C1 segment of cervical spinal cord (tissue), 14 donors: Measurements from ENCODE around the gene HOXB3.

Source experiments
- DNase-seq, 14 donors: peaks; one replicate each; lab custom pipeline; 2025; lab: John Stamatoyannopoulos, UW

Gene HOXB3

DNA sequence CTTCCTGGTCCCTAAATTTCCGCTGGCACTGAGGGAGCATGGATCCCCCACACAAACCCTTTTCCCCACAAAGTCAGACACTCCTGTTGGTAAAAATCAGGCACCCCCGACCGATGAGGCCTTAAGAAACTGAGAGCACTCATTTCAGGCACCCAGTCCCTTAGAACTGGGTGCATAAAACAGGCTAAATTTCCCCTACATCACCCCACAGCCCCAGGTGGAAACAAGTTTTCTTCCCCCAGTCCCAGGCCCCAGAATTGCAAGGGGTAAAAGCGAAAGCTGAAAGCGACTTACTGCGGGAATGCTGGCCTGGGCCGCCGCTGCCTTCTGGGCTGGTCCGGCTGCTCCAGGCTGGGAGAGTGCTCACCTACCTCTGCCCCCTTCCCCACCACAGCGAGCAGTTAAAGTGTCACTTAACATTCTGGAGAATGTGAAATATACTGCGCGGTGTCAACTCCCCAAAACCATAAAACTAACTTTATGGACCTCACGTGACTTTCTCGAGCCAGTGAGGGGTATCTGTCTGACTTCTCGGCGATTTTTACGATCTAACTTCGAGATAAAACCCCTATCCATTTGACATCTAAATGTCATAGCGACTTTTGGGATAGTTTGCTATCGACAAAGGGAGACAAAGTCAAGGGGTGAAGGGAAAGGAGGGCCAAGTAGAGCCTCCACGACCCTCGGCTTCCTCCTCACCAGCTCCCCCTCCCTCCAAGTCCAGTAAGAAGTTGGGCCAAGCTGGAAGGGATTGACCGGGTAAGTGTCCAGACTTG, at the start of gene HOXB3:
TSS of gene HOXB3 (minus strand) at position 411 of the 776 bp plus-strand sequence. CDS start 37,767 bp downstream, outside the sequence.
- no peak for DNase-seq

DNA sequence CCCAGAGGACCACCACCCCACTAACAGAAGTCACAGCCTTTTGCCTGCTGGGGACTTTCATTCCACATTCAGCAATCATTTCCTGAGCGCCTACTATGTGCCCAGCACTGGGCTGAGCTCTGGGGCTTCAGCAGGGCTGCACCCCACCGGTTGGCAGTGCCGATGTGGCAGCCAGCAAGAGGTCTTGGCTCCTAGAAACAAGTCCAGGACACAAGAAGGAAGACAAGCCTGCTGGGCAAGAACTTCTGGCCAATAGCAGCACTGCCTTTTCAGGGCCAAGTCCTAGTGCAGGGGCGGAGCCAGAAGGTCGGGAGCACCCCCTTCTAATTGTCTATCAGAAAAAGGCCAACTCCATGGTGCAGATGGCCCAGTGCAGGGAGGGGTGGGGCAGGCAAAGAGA, 49.1 kb upstream of the HOXB3 start:
- DNase-seq: no peak

DNA sequence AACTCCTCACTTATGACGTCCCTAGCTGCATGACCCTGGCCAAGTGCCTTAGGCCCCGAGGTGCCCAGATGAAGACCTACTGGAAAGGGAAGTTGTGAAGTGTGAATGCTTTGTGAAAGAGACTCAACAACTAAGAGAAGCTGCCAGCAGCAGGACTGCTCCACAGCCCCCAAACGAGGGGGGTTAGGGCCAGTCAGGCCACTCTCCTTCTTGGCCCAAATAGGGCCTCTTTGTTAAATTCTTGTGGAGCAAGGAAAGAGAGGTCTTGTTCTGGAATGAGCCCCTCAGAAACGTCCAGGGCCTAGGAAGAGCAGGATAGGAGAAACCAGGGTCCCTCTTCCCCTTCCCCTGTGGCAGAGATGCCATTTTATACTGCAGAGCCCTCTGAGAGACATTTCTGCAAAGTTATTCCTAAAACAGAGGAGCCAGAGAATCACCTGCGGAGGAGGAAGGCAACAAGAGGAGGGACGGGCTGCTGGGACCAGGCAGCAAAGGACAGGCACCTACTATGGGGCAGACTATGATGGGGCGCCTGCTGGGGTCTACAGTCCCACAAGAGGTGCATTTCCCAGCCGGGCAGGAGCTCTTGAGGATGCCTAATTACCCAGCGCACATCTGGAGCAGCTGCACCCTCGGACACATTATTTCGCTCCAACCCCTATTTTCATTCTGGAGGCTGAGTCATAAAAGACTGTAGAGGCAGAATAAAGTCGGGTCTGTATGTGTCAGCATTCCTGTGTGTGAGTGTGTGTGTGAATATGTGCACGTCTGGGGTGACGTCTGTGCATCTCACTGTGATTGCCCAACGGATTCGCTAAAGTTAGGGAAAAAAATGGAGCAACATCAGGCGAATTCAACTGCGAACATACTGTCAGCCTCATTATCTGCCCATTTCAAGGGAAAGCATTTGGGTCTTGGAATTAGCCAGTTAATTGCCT, 47.6 kb upstream of the HOXB3 start:
- DNase-seq: no peak

DNA sequence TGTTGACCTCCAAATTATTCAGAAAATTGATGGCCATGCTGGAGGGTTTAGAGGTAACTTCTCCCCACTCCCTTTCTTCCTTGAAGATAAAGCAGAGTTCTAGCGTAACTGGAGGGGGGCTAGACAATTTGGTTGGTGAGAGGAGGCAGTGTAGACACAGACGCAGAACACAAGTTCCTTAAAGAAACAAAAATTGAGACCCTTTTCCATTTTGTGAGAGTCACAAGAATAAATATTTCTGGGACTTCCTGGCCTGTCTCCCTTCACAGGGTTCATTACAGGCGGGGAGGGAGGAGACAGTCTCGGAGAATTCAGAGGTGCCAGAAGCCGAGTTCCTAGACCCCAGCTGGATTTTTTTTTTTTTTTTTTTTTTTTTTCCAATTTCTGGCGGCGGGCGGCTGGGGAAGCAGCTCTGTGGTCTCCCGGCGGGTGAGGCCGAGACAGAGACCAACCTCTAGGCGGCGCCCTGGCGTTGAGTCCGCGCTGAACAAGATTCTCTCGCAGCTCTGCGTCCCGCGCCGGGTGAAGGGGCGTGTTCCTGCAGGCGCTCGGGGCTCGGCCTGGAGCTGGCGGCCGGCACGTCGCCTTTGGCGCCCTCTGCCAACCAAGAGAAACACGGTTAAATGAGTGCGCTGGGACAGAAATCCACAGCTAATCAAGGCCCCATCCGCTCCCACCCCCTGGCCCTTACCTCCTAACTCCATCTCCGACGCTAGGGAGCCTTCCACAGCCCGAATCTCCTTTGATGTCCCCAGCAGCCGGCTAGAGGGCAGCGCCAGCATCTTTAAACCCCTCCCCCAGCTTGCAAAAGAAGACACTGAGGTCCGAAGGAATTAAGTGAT, 46.4 kb upstream of the HOXB3 start:
- DNase-seq: peak in 3 of 14 donors; percentile 14 to 36 (median 34)

DNA sequence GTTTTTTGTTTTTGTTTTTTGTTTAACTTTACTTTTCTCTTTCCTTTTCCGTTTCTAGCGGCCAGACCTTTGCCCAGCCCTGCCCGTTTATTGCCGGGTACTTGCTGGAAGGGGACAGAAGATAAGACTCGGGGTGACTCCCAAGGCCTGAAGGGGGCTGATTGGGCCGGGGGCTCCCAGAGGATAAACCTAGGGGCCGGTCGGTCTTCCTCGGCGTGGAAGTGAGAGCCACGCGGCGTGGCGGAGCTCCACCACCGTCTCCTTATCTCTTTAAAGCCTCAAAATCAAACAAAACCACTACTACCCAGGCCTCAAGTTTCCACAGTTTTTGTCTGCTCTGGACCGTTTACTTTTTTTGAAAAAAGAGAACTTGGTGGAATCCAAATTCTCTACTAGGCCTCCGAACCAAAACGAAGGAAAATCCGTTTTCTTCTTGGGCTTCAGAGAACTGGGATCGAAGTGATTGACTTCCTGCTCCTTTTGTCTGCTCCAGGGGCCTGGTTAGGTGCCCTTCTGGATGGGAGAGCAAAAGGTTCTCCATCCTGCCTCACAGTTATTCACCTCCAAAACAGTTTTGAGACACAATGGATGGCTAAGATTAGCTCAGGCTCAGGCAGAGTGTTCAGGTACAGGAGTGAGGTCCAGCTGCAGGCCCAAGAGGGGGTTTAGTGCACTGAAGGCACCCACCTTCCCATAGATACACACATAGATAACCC, 44.6 kb upstream of the HOXB3 start:
- DNase-seq: no peak

DNA sequence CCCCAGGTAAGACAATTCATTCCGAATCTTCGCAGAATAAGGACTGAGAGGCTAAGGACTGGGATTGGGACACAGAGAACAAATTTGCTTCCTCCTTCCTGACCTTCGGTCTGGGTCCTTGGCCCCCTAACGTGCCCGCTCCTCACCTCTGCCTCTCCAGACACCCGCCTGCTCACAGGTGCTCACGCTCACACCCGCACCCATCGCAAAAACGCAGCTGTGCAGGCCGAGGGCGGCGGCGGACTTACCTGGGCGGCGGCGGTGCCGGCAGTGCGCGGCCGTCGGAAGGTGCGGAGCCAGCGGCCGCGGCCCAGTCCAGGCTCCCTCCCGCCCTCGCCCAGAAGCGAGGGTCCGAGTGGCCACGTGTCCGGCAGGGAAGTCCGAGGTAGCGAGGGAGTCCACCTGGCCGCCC, 43.2 kb upstream of the HOXB3 start:
- DNase-seq: no peak

DNA sequence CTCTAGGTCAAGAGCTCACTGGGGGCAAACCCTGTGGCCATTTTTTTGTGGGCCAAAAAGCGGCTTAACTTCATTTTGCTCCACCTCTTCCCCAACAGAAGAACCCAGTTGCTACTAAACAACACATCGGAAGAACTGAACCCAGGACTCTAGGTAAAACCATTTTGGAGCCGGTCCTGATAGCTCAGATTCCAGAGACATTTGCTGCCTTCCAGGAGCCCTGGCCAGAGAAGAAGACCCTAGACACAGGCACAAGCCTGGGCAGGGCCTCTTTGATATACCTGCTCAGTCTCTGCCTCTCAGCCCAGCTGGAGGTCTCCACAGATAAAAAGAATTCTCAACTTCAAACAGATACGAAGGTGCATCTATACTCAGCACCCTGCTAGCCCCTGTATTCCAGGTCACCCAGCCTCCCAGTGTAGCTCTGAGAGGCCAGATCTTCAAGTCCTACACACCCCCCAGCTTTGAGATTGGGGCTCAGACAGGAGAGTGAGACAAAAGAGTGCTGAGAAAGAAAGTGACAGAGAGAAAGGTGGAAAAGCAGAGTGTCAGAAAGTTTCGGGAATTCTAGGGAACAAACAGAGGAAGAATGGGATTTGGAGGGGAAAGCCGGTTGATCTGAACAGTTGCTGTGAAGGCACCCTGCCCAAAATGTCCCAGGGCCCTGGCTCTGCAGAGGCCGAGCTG, 42.7 kb upstream of the HOXB3 start:
- DNase-seq: no peak

DNA sequence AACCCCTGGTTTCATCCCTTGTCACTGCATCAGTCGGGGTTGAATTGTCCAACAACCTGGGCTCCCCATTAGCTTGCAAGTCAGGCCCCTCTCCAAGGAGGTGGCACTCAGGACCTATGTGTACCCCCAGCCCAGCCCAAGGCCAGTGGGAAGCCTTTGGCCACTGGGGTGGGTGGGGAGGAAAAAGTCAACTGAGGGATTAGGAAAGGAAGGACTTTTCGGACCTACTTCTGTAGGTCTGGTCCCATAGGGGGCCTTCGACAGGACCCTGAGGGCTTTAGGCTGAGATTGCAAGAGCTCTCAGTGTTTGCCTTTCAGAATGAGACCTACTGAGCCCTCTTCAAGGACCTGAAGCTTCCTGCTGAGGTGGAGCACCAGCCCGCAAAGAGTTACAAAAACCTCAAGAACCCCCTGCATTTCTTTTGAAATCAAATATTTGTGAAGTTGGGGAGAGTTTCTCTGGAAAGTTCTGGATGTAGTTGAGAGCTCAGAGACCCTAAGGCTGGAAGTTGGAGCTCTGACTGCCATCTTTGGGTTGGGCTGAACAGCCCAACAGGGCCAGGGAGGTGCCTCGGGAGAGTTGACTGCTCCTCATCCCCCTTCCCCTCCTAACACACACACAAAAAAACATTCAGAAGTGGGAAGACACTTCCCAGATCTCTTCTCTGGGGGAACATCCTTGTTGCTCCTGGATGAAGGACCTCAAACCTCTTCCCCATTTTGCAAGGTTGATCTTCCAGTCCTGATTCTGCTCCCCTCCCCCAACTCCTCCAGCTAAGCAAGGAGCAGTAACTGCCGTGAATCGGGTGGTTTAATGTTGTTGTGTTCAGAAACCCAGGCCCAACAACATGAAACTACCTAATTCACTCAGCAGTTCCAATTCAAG, 41.9 kb upstream of the HOXB3 start:
- no peak for DNase-seq

DNA sequence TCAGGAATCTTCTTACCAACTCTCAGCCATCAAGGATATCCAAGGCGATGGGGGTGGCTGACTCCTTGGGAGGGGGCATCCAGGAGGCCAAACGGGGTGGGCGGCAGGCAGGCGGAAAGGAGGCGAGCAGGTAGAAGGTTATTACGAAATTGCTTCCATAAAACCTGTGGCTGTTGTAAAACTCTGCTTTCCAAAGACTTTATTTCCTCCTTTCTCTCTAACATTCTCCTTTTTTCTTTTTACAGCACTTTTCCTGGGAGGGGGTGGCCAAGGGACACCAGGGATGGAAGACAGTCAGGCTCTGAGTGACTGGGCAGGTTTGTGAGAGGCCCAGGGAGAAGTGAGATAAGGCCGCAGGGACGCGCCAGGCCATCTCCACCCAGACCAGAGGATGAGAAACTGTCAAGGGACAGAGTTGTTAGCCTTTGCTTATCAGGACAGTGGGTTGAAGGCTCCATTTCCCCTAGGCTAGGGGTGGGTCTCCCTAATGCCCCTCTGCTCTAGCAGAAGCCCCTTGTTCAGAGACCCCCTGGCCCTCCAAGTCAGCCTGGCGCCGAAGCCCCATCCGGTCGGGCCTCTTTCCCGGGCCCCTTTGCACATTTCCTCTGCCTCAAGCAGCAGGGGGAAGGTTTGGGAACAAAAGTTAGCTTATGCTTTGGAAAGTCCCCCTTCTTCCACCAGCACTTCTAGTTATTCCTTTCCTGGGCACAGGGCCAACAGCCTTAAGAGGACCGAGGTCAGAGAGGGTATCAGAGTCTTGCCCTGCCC, 41.1 kb upstream of the HOXB3 start:
- no peak for DNase-seq

DNA sequence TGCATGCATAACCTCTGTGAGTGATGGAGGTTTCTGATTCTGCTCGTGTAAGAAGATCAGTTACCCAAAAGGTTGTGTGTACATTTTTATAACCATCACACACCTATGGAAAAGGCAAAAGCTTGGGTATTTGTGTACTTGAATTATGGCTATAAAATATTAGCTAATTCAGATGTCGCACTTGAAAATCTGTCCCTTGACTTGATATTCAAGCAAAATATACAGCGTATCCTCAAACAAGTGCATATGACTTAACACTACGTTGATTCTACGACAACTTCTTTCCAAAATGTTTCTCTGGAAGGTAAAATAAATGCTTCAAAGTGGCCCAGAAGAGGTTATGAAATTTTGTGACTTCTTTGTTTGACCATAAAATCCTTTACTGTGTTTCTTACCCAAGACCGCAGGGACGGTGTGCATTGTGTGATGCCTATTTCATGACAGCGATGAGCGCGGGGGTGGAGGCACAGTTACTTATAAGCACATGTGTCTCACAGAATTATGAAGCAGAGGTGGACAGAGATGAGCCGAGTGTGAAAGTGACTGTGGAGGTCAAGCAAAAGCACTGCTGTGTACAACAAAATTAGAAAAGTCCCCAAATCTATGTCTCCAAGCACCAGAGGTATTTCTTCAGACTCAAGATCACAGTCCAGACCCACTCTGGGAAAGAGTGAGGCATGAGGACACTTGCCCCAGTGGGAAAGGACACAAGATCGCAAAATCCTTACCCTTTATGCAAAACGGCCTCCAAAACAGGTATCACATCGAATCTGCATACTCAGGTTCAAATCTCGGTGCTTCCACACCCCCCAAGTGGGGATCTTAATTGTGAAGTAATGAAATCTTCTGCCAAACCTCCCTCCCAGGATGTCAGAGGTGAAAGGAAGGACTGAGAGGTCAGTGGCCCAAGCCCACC, 40.2 kb upstream of the HOXB3 start:
- no peak for DNase-seq

DNA sequence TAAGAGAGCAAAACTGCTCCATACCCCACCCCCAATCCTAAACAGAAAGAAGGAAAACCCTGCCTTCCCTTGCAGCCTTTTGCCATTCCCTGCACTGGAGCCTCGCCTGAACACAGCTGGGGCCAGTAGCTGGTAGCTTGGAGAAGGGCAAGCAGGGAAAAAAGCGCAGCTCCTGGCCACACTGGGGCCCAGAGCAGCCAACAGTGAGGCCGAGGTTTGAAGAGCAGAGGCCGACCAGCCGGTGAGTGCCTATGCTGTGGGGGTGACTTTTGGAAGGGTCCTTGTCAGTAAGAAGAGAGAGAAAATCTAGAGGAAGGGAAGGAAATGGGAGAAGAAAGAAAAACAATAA, 39.3 kb upstream of the HOXB3 start:
- no peak for DNase-seq

DNA sequence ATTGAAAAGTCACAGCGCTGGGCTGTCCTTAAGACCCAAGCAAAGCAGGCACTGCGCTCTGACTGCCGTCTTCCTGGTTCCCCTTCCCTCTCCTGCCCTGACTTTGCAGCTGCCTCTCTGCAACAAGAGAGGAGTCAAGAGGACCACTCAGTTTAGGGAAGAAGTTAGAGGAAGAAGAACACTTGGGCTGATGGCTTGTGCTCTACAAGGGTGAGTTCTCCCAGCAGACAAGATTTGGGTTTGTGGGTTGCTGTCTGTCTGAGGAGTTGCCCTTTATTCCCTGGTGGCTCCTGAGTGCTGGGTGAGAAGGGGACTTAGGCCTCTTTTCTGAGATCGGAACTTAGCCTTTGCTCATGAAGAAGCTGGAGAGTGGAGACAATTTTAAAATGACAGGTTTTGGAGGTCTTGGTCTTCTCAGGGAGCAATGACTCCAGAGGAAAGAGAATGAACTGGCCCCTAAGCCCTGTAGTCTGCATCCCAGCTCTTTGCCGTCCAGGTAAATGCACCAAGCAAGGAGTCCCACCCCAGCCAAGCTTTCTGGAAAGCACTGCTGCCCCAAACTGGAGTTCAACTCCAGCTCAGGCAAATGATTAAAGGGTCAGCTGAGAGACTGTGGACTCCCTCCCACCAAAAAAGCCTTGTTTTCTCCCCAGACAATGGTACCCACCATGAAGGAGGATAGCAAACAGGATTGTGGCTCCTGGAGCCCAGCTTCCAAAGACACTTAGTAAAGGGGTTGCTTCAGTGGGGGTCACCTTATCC, 38.8 kb upstream of the HOXB3 start:
- DNase-seq: no peak

DNA sequence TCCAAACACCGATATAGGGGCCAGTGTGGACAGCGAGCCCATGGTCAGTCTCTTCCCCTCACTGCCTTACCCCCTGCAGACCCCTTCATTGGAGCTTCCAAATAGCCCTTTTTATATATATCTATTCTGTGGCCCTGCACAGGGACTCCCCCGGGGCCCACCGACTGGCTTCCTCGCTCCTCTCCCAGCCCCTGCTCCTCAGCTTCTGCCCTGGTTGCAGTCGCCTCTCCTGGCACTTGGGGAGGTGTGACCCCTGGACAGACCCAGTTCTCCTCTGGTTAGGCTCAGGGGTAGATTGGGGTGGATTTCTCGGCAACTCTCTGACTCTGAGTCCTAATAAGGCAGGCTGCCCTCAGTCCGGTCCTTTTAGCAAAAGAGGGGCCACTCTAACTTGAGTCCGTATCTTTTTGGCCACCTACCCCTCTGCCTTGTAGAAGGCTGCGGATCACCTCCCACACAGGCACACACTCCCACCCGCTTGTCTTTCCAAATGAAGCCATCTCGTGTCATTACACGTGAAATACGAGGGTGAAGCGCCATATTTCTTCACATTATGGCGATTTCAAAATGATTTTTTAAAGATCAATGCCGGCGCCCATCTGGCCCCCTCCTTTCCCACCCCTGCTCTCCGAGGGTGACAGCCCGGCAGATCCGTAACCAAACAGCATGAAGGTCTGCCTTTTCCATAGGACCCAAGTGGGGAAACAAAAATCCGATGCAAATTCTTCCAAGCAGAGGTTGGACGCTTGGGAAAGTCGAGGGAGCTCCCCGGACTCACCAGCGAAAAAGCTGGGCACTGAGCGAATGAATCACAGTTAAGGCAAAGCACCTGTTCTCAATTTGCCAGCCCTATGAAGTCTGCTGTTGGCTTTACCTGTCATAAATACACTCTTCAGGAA, 37.8 kb upstream of the HOXB3 start:
- no peak for DNase-seq

DNA sequence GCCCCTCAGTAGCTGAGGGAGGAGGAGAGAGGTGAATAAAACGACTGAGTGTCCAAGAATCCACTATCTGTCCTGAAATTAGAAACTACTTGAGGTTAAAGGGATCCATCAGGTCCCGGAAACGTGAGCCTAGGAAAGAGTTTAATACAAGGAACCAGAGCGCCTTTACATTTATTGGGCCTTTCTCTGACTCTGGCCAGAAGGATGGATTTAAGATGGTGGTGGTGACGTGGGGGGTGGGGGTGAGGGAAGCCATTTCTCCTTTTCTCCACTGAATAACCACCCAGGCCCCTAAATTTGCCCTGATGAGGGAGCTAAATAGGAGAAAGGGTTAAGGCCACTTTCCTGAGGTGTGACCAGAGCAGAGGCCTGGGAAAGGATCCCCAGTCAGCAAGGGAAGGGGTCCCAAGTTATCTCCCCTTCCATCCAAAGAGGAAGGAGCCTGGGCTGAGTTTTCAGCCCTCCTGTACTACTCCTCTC, 37.1 kb upstream of the HOXB3 start:
- DNase-seq: no peak

DNA sequence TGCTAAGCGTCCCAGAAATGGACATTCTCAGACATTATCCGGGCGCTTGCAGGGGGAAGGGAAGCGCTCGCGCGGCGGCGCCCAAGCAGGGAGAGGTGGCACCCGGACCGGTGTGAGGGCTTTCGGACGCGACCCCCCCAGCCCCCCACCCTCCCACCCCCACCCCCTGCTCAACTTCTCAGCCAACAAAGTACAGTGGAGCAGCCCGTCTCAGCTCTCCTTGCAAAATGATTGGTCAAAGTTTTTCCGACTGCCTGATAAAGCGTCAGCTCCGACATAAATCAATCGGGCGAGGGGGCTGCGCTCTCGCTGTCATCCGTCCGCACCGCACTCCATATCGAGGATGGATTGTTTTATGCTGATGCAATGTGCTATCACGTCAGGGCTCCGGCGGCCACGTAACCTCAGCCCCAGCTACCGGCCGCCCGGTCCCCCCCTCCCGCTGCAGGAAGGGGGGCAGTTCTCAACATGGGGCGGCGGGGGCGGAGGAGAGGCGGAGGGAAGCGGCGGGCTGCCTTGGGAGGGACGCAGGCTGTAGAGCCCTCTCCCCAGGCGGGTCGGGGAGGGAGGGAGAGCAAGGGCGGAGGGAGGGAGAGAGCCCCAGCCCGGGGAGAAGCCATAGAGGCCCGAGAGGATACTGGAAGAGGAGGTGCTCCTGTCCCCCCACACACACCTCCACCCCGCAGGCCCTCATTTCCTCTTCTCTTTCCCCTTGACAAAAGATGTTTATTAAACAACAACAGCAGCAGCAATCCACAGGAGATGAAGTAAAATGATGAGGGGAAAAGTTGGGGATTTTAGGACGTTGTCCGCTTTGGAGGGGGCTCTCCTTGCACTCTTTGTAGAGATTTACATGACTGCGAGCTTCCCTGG, 36.4 kb upstream of the HOXB3 start, which contains the start of gene HOXB9:
TSS of gene HOXB9 (minus strand) at position 114 of the 873 bp plus-strand sequence. CDS start at position 25, 89 bp downstream.
- DNase-seq: no peak
